Measurements from ENCODE around the gene C20orf96. TPM values are rescaled to one million over a fixed set of nuclear protein-coding genes. Genes with fewer than 3 reads are reported as not detected.

Gene C20orf96
- total and polyA plus RNA-seq, 2 donors (not counting 3 experiments of a cell fraction or from before 2014, with no cell fraction given), result 17.0 to 17.2 TPM

DNA sequence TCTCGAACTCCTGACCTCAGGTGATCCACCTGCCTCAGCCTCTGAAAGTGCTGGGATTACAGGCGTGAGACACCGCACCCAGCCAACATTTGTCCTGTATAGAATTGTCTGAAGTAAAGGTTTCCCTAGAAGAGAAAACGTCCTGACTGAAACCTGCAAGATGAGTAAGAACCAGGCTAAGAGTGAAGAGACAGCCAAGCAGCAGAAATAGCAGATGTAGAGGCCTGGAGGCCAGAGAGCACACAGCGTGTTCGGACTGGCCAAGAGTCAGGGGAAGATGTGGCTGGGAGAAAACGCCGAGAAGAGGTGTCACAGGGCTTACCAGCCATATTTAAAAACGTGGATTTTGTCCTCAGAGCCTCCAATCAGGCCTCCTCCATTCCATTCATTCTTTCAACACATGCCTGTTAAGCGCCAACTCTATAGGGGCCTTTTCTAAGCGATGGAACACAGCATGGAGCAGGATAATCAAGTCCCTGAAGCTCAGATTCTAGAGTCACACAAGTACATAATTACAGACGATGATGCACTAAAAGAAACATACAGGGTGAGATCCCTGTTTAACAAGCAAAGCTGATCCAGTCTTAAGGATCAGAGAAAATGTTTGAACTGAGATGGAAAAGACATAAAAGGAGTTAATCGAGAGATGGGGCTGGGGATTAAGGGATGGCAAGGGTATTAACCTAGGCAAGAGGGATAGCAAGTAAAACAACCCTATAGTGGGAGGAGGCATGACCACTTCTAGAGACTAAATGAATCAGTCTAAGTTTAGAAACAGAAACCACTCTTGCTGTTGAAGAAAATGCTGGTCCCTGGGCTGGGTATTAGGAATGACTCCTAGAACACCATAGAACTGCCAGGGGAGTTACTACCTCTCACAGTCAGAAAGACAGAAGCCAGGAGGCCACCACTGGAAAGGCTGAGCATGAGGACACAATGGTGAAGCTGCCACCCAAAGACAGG is 11.6 kb upstream of the C20orf96 start:
- BruUV-seq (replicated peaks), result no TSS peak
- Histone ChIP-seq H4K20me1 (replicated peaks; ENCODE audit: control insufficient read depth, extremely low read depth, insufficient read depth, low read length) (peaks cover 5% of the 10 kb centered on the region), H3K9ac (replicated peaks; ENCODE audit: extremely low read depth, insufficient read depth, low read length) (no peak overlapping the region), H3K4me2 (ENCODE audit: insufficient read depth, low read length) (no peak overlapping the region), H2AFZ (ENCODE audit: low read depth, low read length) (no peak overlapping the region), H3K27me3 (ENCODE audit: control insufficient read depth in 2 of 2, insufficient read depth in 2 of 2, low read length in 2 of 2) (no peaks in the 10 kb centered on the region), H3K36me3 (ENCODE audit: control insufficient read depth in 2 of 2, extremely low read depth in 1 of 2, insufficient read depth in 2 of 2, low read length in 2 of 2) (no peaks in the 10 kb centered on the region), H3K9me1 (replicated peaks; ENCODE audit: control insufficient read depth, extremely low read depth, insufficient read depth, low read length) (no peaks in the 10 kb centered on the region), H3K9me3 (replicated peaks; ENCODE audit: control insufficient read depth, insufficient read depth, low read length) (no peaks in the 10 kb centered on the region), H3K27ac (ENCODE audit: insufficient read depth, low read depth, low read length) (no peak overlapping the region), H3K79me2 (ENCODE audit: control insufficient read depth, insufficient read depth, low read length) (peaks cover 34% of the 10 kb centered on the region), H3K4me3 (replicated peaks in 1 of 3; ENCODE audit: insufficient read depth in 1 of 3, low read depth in 1 of 3, low read length in 3 of 3) (no peak overlapping the region), H3K4me1 (ENCODE audit: control insufficient read depth, extremely low read depth, insufficient read depth, low read length) (peaks cover 26% of the 10 kb centered on the region)
- CTCF ChIA-PET, result interaction anchor here (1.0 to 6.2 kb wide), 3 partner anchors 14 to 27 kb away, joined by 3 to 42 read pairs (median 39); partner anchors contain the start of gene SOX12
- TF ChIP-seq FOS (IDR thresholded peaks at IDR 0.05; ENCODE audit: borderline replicate concordance, insufficient read depth, low read length), result no peak
- TF ChIP-seq POLR2A (IDR thresholded peaks at IDR 0.05; ENCODE audit: low read depth, low read length), result no peak
- no peak for TF ChIP-seq MAX (IDR thresholded peaks at IDR 0.05; ENCODE audit: insufficient read depth, insufficient read length)
- no peak for TF ChIP-seq MYC (IDR thresholded peaks at IDR 0.05; ENCODE audit: low read depth, low read length)
- TF ChIP-seq GATA2 (IDR thresholded peaks at IDR 0.05; ENCODE audit: insufficient read depth, insufficient read length, low read depth, low read length), result no peak
- TF ChIP-seq POLR2AphosphoS5 (IDR thresholded peaks at IDR 0.05; ENCODE audit: insufficient read depth, low read depth, low read length), result no peak
- TF ChIP-seq, protein P1, sequence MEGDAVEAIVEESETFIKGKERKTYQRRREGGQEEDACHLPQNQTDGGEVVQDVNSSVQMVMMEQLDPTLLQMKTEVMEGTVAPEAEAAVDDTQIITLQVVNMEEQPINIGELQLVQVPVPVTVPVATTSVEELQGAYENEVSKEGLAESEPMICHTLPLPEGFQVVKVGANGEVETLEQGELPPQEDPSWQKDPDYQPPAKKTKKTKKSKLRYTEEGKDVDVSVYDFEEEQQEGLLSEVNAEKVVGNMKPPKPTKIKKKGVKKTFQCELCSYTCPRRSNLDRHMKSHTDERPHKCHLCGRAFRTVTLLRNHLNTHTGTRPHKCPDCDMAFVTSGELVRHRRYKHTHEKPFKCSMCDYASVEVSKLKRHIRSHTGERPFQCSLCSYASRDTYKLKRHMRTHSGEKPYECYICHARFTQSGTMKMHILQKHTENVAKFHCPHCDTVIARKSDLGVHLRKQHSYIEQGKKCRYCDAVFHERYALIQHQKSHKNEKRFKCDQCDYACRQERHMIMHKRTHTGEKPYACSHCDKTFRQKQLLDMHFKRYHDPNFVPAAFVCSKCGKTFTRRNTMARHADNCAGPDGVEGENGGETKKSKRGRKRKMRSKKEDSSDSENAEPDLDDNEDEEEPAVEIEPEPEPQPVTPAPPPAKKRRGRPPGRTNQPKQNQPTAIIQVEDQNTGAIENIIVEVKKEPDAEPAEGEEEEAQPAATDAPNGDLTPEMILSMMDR (IDR thresholded peaks at IDR 0.05; ENCODE audit: extremely low read depth in 1 of 2, insufficient read depth in 1 of 2, low read depth in 1 of 2, low read length in 2 of 2), result no peak
- TF ChIP-seq JUN (IDR thresholded peaks at IDR 0.05; ENCODE audit: borderline replicate concordance, insufficient read depth, insufficient read length, low read depth), result no peak
- no peak for DNase-seq (ENCODE audit: low read depth, low spot score)
- intact Hi-C loops (cut with micrococcal nuclease) (no loop called here), dilution Hi-C loops (cut with MboI; ENCODE audit: extremely low pct_ligation_motif_present, low sequenced_read_pairs) (no loop called here)
- POLR2A ChIA-PET, result interaction anchor here (0.6 kb wide), 1 partner anchor 78 kb away, joined by 5 read pairs; the partner anchor contains the start of gene TRIB3
- FAIRE-seq, result no peak
